ENCODE results near the gene GJA1.

GJA1 gene

GRCh38 chr6:121492536-121492935 is 57.1 kb downstream of the GJA1 start:
- Histone ChIP-seq H3K9me2 (replicated peaks; ENCODE audit: insufficient read depth, low read length) (no peaks in the 10 kb centered on the region), H3K4me1 (ENCODE audit: low read length) (no peaks in the 10 kb centered on the region), H3K36me3 (replicated peaks; ENCODE audit: insufficient read depth, low read length) (no peaks in the 10 kb centered on the region), H3K27me3 (replicated peaks; ENCODE audit: insufficient read depth, low read length) (no peaks in the 10 kb centered on the region), H3K4me3 (ENCODE audit: low read length) (no peak overlapping the region), H3K79me2 (ENCODE audit: low read length) (no peaks in the 10 kb centered on the region), H2AFZ (ENCODE audit: low read length) (no peak overlapping the region), H3K27ac (ENCODE audit: low read length) (no peak overlapping the region), H3K9me3 (replicated peaks; ENCODE audit: insufficient read depth, low read length) (no peaks in the 10 kb centered on the region), H3K4me2 (ENCODE audit: low read depth, low read length) (no peak overlapping the region), H4K20me1 (ENCODE audit: insufficient read depth, low read length) (no peaks in the 10 kb centered on the region), H3F3A (ENCODE audit: insufficient read depth, low read length) (no peaks in the 10 kb centered on the region), H3K9ac (ENCODE audit: low read length) (no peak overlapping the region)
- TF ChIP-seq EZH2 (optimal IDR thresholded peaks at IDR 0.05; ENCODE audit: low read depth, low read length) = no peak
- no peak for TF ChIP-seq EZH2phosphoT487 (IDR thresholded peaks at IDR 0.05; ENCODE audit: low read length)
- TF ChIP-seq CTCF (IDR thresholded peaks at IDR 0.05; ENCODE audit: low read length) = no peak
- DNase-seq = no peak

- Histone ChIP-seq H3K27me3 (replicated peaks; ENCODE audit: insufficient read depth, low read length) (no peaks in the 10 kb centered on the region), H3K9me2 (replicated peaks; ENCODE audit: insufficient read depth, low read length) (no peaks in the 10 kb centered on the region), H3K4me2 (ENCODE audit: low read depth, low read length) (no peak overlapping the region), H3K9me3 (replicated peaks; ENCODE audit: insufficient read depth, low read length) (no peaks in the 10 kb centered on the region), H3K9ac (ENCODE audit: low read length) (no peak overlapping the region), H4K20me1 (ENCODE audit: insufficient read depth, low read length) (no peaks in the 10 kb centered on the region), H3F3A (ENCODE audit: insufficient read depth, low read length) (no peaks in the 10 kb centered on the region), H2AFZ (ENCODE audit: low read length) (no peak overlapping the region), H3K27ac (ENCODE audit: low read length) (no peak overlapping the region), H3K4me1 (ENCODE audit: low read length) (no peaks in the 10 kb centered on the region), H3K36me3 (replicated peaks; ENCODE audit: insufficient read depth, low read length) (no peaks in the 10 kb centered on the region), H3K79me2 (ENCODE audit: low read length) (no peaks in the 10 kb centered on the region), H3K4me3 (ENCODE audit: low read length) (no peak overlapping the region)
- no peak for DNase-seq
- TF ChIP-seq CTCF (IDR thresholded peaks at IDR 0.05; ENCODE audit: low read length) (no peak), EZH2 (optimal IDR thresholded peaks at IDR 0.05; ENCODE audit: low read depth, low read length) (no peak), EZH2phosphoT487 (IDR thresholded peaks at IDR 0.05; ENCODE audit: low read length) (no peak)
These were observed 62.5 kb downstream of the GJA1 start for GRCh38 chr6:121497970-121498375.

GRCh38 chr6:121498481-121499276 is 63.2 kb downstream of the GJA1 start:
- Histone ChIP-seq H4K20me1 (ENCODE audit: insufficient read depth, low read length) (no peaks in the 10 kb centered on the region), H3K27ac (ENCODE audit: low read length) (no peak overlapping the region), H3K36me3 (replicated peaks; ENCODE audit: insufficient read depth, low read length) (no peaks in the 10 kb centered on the region), H3K9me2 (replicated peaks; ENCODE audit: insufficient read depth, low read length) (no peaks in the 10 kb centered on the region), H2AFZ (ENCODE audit: low read length) (no peak overlapping the region), H3K27me3 (replicated peaks; ENCODE audit: insufficient read depth, low read length) (no peaks in the 10 kb centered on the region), H3K4me1 (ENCODE audit: low read length) (no peaks in the 10 kb centered on the region), H3K4me2 (ENCODE audit: low read depth, low read length) (no peak overlapping the region), H3K9me3 (replicated peaks; ENCODE audit: insufficient read depth, low read length) (no peaks in the 10 kb centered on the region), H3K4me3 (ENCODE audit: low read length) (no peak overlapping the region), H3K9ac (ENCODE audit: low read length) (no peak overlapping the region), H3K79me2 (ENCODE audit: low read length) (no peaks in the 10 kb centered on the region), H3F3A (ENCODE audit: insufficient read depth, low read length) (no peaks in the 10 kb centered on the region)
- no peak for DNase-seq
- TF ChIP-seq EZH2 (optimal IDR thresholded peaks at IDR 0.05; ENCODE audit: low read depth, low read length) = no peak
- TF ChIP-seq EZH2phosphoT487 (IDR thresholded peaks at IDR 0.05; ENCODE audit: low read length) = no peak
- TF ChIP-seq CTCF (IDR thresholded peaks at IDR 0.05; ENCODE audit: low read length) = no peak

Measured in MM.1S (cell line).